NCI-H1417 (cell line): ENCODE measurements around the gene RS1.
A peak's percentile ranks its signal among the peaks of the same experiment; 100 is the strongest.

ENCODE experiments used
- DNase-seq, 3 experiments: peaks; one replicate each; lab custom pipeline; 2025; lab: John Stamatoyannopoulos, UW

RS1 gene

GRCh38 chrX:18668071-18668835 lies 3.7 kb downstream of the RS1 start:
- peak in 2 of 3 experiments; percentile 54 to 81 for DNase-seq

GRCh38 chrX:18666614-18667013 lies 5.3 kb downstream of the RS1 start:
- no peak for DNase-seq

GRCh38 chrX:18664947-18665346 lies 7.0 kb downstream of the RS1 start:
- DNase-seq = no peak

- DNase-seq = no peak
Measured at GRCh38 chrX:18661273-18661672, 10.6 kb downstream of the RS1 start.

GRCh38 chrX:18654875-18655836 lies 16.8 kb downstream of the RS1 start:
- peak; percentile 42 to 79 (median 49) for DNase-seq

GRCh38 chrX:18652636-18653035 lies 19.3 kb downstream of the RS1 start:
- no peak for DNase-seq

- no peak for DNase-seq
Measured at GRCh38 chrX:18650662-18651061, 21.2 kb downstream of the RS1 start.

- DNase-seq = peak in 1 of 3 experiments; percentile 21
Measured at GRCh38 chrX:18649498-18649951, 22.4 kb downstream of the RS1 start.

- no peak for DNase-seq
Measured at GRCh38 chrX:18647621-18648020, 24.3 kb downstream of the RS1 start.

- DNase-seq = no peak
Measured at GRCh38 chrX:18643853-18644252, 28.1 kb downstream of the RS1 start.

GRCh38 chrX:18643243-18643642 lies 28.7 kb downstream of the RS1 start:
- DNase-seq = peak in 1 of 3 experiments; percentile 23

GRCh38 chrX:18640686-18641085 lies 31.2 kb downstream of the RS1 start:
- peak; percentile 27 to 80 (median 45) for DNase-seq

GRCh38 chrX:18639280-18639679 lies 32.6 kb downstream of the RS1 start:
- no peak for DNase-seq

GRCh38 chrX:18638398-18638797 lies 33.5 kb downstream of the RS1 start:
- no peak for DNase-seq

GRCh38 chrX:18630934-18631333 lies 41.0 kb downstream of the RS1 start:
- no peak for DNase-seq

GRCh38 chrX:18624599-18624998 lies 47.3 kb downstream of the RS1 start:
- no peak for DNase-seq

- DNase-seq = no peak
Measured at GRCh38 chrX:18620349-18620748, 51.6 kb downstream of the RS1 start.

- DNase-seq = peak in 1 of 3 experiments; percentile 38
Measured at GRCh38 chrX:18619288-18619687, 52.6 kb downstream of the RS1 start.

GRCh38 chrX:18617407-18617750 lies 54.5 kb downstream of the RS1 start:
- DNase-seq = no peak

- no peak for DNase-seq
Measured at GRCh38 chrX:18616688-18617406, 55.1 kb downstream of the RS1 start.

- DNase-seq = no peak
Measured at GRCh38 chrX:18613930-18614639, 57.8 kb downstream of the RS1 start.

GRCh38 chrX:18607966-18608365 lies 63.9 kb downstream of the RS1 start:
- DNase-seq = no peak
